PC-3 (cell line): ENCODE data around the gene NDUFC2.

Source experiments
- CTCF ChIP-seq: fragments of 300-600 bp; sonication (generic); conservative IDR thresholded peaks from 2 replicates; pipeline ENCODE4 v1.5.1; 2017; ENCODE audit warnings: antibody characterized with exemption, low read depth, mild to moderate bottlenecking, low read length
- EZH2 ChIP-seq: fragments of 300-600 bp; sonication (generic); IDR thresholded peaks from one replicate; pipeline ENCODE4 v1.6.1; 2017; ENCODE audit warnings: antibody characterized with exemption, mild to moderate bottlenecking, low read length; ENCODE audit not compliant: unreplicated experiment
- EZH2phosphoT487 ChIP-seq: fragments of 300-600 bp; sonication (generic); IDR thresholded peaks from 2 replicates; pipeline ENCODE4 v1.6.1; 2018; ENCODE audit warnings: mild to moderate bottlenecking, antibody characterized with exemption, low read length, borderline replicate concordance

- no peak for TF ChIP-seq CTCF
- no peak for TF ChIP-seq EZH2
- no peak for TF ChIP-seq EZH2phosphoT487
Measured at GRCh38 chr11:78037056-78037455, 42.6 kb downstream of the NDUFC2 start.
